B cell (primary cell): ENCODE data around the gene SZT2.

Source experiments
- EZH2 ChIP-seq: IDR thresholded peaks from 2 replicates; pipeline ENCODE4 v1.6.1; 2012; ENCODE audit warnings: borderline replicate concordance, low read depth, mild to moderate bottlenecking, moderate library complexity, low read length; ENCODE audit not compliant: insufficient read depth, poor library complexity, severe bottlenecking
- TF ChIP-seq, protein P1 (sequence below): fragments of 200-600 bp; IDR thresholded peaks from one replicate; pipeline ENCODE4 v1.8.0; 2022; ENCODE audit warnings: antibody characterized with exemption, mild to moderate bottlenecking

DNA sequence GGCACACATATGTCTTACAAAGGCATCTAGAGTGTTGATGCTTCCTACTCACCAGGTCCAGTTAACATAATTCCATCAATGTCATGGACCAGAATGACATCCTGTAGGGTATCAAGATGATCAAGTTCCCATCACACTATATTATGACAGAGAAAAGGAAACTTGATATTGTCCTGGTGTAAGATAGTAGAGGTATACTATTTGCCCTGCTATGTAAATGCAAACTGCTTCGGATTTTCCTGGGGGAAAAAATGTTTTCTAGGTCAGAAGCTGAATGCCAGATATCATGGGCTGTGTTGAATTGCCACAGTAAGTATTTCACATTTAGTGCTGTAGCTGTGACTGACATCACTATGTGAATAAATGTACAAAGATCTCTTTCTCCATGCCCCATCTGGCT lies 80.2 kb downstream of the SZT2 start:
- TF ChIP-seq, protein P1, sequence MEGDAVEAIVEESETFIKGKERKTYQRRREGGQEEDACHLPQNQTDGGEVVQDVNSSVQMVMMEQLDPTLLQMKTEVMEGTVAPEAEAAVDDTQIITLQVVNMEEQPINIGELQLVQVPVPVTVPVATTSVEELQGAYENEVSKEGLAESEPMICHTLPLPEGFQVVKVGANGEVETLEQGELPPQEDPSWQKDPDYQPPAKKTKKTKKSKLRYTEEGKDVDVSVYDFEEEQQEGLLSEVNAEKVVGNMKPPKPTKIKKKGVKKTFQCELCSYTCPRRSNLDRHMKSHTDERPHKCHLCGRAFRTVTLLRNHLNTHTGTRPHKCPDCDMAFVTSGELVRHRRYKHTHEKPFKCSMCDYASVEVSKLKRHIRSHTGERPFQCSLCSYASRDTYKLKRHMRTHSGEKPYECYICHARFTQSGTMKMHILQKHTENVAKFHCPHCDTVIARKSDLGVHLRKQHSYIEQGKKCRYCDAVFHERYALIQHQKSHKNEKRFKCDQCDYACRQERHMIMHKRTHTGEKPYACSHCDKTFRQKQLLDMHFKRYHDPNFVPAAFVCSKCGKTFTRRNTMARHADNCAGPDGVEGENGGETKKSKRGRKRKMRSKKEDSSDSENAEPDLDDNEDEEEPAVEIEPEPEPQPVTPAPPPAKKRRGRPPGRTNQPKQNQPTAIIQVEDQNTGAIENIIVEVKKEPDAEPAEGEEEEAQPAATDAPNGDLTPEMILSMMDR = no peak
- no peak for TF ChIP-seq EZH2
